ENCODE measurements around the gene REXO4. TPM values are rescaled to one million over a fixed set of nuclear protein-coding genes. Genes with fewer than 3 reads are reported as not detected.

Gene REXO4
- total RNA-seq, 4 donors from 2014 or later = 21.5 to 26.0 (median 21.7) TPM

DNA sequence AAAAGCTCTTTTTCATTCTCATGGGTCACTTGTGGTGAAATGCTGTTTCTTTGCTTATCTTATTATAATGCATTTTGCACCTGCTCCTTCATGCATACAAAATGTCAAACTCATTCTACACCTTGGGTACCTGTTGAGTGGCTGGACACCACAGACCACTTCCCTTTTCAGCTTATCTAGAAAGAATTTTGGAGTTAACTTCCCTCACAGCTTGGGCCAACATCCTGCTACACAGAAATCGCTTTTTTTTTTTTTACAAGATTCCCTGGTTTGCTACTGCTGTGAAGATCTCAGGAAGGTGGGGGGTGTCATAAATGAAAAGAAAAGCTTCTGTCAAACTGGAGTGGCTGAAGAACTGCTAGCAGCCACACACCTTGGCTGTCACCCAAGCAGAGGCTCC lies 2.6 kb downstream of the REXO4 start:
- no peak for DNase-seq
- no peak for TF ChIP-seq POLR2A (IDR thresholded peaks at IDR 0.05)
- no peak for TF ChIP-seq CTCF (IDR thresholded peaks at IDR 0.05)
- Histone ChIP-seq H3K27me3 (no peaks in the 10 kb centered on the region), H3K4me1 (peaks cover 9 to 58% (median 16%) of the 10 kb centered on the region in 3 donors), H3K36me3 (peaks cover 5 to 62% (median 11%) of the 10 kb centered on the region in 3 donors), H3K27ac (no peak overlapping the region), H3K4me3 (no peak overlapping the region), H3K9me3 (no peaks in the 10 kb centered on the region)
- 68 to 71% methylated on average over 1 of the region's 1 CpG for WGBS, 2 donors
- intact Hi-C loops (cut with DNase I) = loop anchor here (10.0 kb wide), 1 partner anchor 50 kb away; no protein-coding TSS in a partner anchor

DNA sequence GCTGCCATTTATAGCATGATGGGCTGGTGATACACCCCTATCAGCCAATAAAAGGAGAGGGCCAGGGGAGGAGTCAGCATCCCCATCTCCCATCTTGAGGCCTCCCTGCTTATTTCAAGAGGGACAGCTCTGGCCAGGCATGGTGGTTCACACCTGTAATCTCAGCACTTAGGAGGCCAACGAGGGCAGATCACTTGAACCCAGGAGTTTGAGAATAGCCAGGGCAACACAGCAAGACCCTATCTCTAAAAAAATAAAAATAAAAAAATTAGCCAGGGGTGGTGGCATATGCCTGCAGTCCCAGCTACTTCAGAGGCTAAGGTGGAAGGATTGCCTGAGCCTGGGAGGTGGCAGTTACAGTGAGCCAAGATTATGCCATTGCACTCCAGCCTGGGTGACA lies 9.8 kb downstream of the REXO4 start:
- Histone ChIP-seq H3K9me3 (no peaks in the 10 kb centered on the region), H3K4me1 (peaks cover 0 to 3% (median 0%) of the 10 kb centered on the region in 3 donors), H3K27me3 (no peaks in the 10 kb centered on the region), H3K4me3 (no peak overlapping the region), H3K27ac (no peak overlapping the region), H3K36me3 (peaks cover 19 to 92% (median 47%) of the 10 kb centered on the region in 3 donors)
- TF ChIP-seq POLR2A (IDR thresholded peaks at IDR 0.05) (no peak), CTCF (IDR thresholded peaks at IDR 0.05) (no peak)
- 100% methylated on average over 1 of the region's 1 CpG for WGBS, 2 donors
- DNase-seq = no peak
- intact Hi-C loops (cut with DNase I) = loop anchor here (5.0 kb wide), 1 partner anchor 79 kb away; no protein-coding TSS in a partner anchor

DNA sequence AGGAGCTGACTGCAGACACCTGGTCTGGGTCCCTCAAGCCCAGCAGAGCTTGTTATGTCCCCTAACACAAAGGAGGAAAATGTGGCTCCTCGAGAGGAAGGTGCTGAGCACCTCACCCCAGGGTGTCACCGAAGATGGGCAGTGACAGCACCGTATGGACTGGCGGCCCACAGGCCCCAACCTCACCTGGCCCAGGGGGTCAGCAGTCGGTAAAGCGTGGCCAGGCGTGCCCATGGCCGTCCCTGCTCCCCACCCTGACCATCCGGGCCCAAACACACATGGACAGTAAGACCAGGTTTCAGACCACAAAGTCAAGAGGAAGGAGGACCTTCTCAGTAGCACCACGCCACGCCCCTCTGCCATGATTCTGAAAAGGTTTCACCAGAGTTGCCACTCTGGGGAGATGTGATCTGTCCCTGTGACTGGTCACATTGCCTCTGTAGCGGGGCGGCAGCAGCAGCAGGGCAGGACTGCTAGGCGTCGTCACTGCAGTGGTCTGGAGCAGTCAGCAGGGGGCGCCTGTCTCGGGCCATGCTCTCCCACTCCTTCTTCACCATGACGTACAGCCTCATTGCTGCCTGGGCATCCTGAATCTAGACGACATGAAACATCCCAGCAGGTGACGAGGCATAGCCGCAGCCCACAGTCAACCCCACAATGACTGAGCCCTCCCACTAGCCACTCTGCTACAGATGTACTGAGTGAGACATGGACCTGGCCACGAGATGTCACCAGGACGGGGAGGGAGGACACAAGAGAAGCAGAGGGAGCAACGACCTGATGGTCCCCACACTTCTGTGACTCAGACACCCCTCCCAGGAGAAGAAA lies 11.1 kb downstream of the REXO4 start:
- Histone ChIP-seq H3K4me3 (no peak overlapping the region), H3K36me3 (peaks cover 19 to 92% (median 40%) of the 10 kb centered on the region in 3 donors), H3K27ac (no peak overlapping the region), H3K4me1 (peaks cover 0 to 3% (median 0%) of the 10 kb centered on the region in 3 donors), H3K9me3 (no peaks in the 10 kb centered on the region), H3K27me3 (no peaks in the 10 kb centered on the region)
- no peak for DNase-seq
- WGBS, 2 donors = 16 to 76% methylated on average over 5 to 9 of the region's 24 CpGs
- intact Hi-C loops (cut with DNase I) = loop anchor here (5.0 kb wide), 1 partner anchor 81 kb away; no protein-coding TSS in a partner anchor
- TF ChIP-seq POLR2A (IDR thresholded peaks at IDR 0.05) = no peak
- TF ChIP-seq CTCF (IDR thresholded peaks at IDR 0.05) = peak; percentile 65 to 94 (median 88)

- intact Hi-C loops (cut with DNase I) = loop anchor here (5.0 kb wide), 1 partner anchor 82 kb away; no protein-coding TSS in a partner anchor
- TF ChIP-seq CTCF (IDR thresholded peaks at IDR 0.05) = no peak
- no peak for TF ChIP-seq POLR2A (IDR thresholded peaks at IDR 0.05)
- peaks cover 17 to 84% (median 40%) of the 10 kb centered on the region in 3 donors for H3K36me3 ChIP-seq
Observed at GRCh38 chr9:133405508-133406438, 12.0 kb downstream of the REXO4 start.

More at GRCh38 chr9:133405508-133406438, 12.0 kb downstream of the REXO4 start:
- 66 to 90% methylated on average over 6 to 10 of the region's 19 CpGs for WGBS, 2 donors
- H3K27me3 ChIP-seq = no peaks in the 10 kb centered on the region
- peaks cover 0 to 3% (median 0%) of the 10 kb centered on the region in 3 donors for H3K4me1 ChIP-seq
- H3K27ac ChIP-seq = no peak overlapping the region
- no peak for DNase-seq
- H3K9me3 ChIP-seq = no peaks in the 10 kb centered on the region
- H3K4me3 ChIP-seq = no peak overlapping the region

All from esophagus squamous epithelium (tissue), 5 donors.